ENCODE measurements around the gene CCNG1.
"Not testable (repeated sequence)": the region's sequence is repeated elsewhere in the genome, so short reads cannot be mapped to it uniquely, and the experiment has no call there.

Gene CCNG1, protein sequence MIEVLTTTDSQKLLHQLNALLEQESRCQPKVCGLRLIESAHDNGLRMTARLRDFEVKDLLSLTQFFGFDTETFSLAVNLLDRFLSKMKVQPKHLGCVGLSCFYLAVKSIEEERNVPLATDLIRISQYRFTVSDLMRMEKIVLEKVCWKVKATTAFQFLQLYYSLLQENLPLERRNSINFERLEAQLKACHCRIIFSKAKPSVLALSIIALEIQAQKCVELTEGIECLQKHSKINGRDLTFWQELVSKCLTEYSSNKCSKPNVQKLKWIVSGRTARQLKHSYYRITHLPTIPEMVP

DNA sequence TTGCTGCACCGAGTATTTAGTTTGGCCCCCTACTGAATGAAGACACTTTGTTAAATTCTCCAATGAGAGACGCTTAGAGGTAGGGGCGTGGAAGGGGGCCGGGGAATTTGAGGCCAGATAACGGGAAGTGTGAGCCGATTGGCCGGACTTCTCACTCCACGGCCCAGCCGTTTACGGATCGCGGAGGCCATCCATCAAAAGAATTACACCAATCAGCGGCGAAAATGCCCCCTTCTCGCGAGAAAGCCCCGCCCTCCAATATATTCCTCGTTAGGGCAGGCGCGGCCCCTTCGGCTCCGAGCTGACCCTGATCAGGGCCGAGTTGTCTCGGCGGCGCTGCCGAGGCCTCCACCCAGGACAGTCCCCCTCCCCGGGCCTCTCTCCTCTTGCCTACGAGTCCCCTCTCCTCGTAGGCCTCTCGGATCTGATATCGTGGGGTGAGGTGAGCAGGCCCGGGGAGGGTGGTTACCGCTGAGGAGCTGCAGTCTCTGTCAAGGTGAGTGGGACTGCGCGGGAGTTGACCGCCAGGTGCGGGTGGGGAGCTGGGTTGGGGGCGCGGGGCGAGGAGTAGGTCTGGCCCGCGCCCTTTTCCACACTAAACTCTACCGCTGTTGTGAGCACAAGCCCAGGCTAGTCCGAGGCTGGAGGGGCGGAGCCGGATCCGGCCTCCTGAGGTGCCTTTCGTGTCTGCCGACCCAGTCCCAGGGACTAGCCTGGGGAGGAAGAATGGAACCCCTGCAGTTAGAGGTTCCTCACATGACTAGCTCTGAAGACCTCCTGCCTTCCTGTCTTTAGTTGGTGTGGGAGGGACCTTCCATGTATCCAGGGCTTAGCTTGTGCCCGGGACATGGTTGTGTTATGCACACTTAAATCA is at the start of gene CCNG1:
CCNG1 (plus strand) TSS at position 287 of the 874 bp plus-strand sequence. CDS start 1,662 bp downstream, outside the sequence.
- peak; percentile 97 for DNase-seq

DNA sequence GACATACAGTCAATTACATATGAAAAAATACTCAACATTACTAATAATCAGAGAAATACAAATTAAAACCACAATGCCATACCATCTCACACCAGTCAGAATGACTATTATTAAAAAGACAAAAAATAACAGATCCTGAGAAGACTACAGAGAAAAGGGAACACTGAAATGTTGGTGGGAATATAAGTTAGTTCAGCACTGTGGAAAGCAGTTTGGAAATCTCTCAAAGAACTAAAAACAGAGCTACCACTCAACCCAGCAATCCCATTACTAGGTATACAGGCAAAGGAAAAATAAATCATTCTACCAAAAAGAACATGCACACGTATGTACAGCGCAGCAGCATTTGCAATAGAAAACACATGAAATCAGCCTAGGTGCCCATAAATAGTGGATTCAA is 41.6 kb upstream of the CCNG1 start:
- DNase-seq, result no peak

DNA sequence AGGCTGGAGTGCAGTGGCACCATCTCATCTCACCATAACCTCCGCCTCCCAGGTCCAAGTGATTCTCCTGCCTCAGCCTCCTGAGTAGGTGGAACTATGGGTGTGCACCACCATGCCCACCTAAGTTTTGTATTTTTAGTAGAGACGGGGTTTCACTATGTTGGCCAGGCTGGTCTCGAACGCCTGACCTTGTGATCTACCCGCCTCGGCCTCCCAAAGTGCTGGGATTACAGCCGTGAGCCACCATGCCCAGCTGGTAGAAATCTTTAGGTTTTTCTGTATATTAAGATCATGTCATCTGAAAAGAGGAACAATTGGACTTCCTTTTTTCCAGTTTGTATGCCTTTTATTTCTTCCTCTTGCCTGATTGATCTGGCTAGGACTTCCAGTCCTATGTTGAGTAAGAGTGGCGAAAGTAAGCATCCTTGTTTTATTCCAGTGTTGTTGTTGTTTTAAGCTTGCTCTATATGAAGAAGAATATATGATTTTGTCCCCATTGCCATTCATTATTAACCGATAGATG is 40.5 kb upstream of the CCNG1 start:
- DNase-seq, result not testable (repeated sequence)

DNA sequence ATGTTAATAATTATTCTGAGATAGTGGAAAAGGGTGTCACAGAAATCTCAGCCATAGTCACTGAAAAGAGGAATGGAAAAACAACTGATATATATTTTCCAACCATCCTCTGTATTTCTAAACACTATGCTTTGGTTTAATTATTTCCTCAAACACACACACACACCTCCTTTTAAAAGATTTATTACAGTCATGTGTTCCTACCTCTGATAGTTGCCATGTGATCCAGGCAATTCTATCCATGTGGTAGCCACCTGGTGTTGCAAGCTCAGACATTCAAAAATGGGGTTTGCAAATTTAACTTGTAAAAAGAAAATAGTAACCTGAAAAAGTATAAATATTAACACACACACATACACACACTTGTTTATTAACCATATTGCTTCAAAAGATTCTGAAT is 40.0 kb upstream of the CCNG1 start:
- DNase-seq, result no peak

DNA sequence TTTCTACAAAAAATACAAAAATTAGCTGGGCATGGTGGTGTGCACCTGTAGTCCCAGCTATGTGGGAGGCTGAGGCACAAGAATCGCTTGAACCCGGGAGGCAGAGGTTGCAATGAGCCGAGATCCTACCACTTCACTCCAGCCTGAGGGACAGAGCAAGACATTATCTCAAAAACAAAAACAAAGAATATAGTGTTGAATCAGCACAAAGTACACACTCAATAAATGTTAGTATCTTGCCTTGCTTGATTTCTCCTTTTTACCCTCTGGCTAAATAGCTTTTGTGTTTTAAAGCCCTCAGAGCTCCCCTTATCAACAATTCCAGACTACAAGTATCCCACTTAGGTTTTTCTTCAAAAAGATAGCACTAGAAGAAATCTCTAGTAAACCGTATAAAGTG is 37.5 kb upstream of the CCNG1 start:
- DNase-seq, result no peak

DNA sequence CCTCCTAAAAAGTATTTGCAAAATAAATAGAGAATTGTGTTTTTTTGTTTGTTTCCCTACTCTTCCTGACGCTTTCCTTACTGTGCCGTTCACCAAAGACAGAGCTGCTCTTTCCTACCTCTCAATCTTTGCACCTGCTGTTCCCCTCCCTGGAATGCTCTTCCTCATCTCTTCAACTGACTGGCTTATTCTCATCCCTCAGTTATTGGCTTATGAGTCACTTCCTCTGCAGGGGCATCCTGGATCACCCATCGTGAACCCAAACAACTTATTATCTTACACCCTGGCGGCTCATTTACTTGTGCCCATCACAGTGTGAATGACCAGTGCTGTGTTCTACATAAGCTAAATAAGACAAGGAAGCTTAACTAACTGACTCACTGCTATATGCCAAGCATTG is 36.1 kb upstream of the CCNG1 start:
- DNase-seq, result no peak

DNA sequence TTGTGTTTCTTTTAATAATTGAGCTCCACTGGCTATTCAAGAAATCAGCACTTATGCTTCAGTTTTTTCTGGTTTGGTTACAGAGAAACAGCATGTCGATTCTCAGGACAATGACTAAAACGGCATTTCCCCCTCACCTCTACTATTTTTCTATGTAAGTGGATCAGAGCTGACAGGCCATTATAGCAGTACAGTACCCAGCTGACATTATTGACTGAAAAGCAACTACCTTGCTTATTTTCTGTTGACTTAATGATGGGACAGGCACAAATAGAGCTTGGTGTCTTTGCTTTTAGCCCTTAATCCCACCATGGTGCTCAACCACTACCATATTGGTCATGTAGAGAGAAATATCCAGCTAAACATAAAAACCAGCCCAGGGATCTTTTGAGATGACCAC is 35.4 kb upstream of the CCNG1 start:
- DNase-seq, result no peak

DNA sequence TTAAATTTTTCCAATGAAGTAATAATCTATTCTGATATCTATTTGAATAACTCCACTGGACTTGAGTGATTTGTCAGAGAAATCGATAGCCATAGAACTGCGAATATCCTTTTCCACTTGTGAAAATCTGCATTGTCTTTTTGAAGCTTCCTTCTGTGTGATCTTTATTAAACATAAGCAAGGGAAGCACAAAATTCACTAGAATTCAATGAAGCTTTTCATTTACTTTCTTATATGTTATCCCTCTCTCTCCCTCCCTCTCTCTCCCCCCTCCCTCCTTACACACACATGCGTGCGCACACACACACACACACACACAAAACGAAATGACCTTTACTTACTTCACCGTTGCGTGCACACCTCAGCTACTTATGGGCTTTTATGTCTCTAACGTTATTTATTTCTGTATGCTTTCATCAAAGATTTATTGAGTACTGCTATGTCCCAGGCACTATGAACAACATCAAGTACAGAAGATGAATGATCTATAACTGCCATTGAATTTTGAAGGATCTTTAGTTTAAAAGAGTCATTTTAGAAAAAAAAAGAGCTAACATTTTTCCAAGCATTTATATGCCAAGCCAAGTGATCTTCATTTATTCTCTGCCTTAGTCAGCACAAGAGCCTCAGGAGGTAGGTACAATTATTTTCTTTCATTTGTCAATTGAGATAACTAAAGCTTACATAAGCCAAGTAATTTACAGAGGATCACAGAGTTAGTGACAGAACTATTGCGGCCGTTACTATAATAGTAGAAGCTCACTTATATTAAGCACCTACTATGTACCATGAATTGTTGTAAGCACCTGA is 32.8 kb upstream of the CCNG1 start:
- DNase-seq, result no peak

DNA sequence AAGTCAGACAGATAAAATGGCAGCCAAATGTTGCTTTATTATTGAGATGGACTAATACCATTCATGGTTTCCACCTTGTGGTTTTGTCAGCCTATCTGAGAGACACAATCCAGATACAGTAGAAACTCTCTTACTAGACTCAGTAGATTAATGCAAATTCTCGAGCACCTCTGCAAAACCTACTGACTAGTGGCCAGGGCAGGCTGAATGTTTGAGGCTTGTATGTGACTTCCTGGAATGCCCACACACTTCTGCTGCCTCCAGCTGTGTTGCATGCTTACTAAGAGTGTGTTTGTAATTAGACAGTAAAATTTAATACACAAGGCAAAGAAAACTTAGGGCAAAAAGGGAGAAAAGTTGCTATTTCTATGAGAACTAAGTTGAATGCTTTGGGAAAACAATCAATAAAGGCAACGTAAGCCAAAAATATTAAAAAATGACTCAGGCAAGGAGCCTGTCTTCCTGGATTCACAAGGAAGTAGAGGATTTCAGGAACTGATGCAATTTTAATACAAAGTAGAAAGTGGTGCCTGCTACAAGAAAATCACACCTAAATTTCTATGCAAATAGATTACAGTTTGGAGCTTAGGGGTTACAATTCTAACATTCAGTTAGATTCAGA is 30.2 kb upstream of the CCNG1 start:
- no peak for DNase-seq

DNA sequence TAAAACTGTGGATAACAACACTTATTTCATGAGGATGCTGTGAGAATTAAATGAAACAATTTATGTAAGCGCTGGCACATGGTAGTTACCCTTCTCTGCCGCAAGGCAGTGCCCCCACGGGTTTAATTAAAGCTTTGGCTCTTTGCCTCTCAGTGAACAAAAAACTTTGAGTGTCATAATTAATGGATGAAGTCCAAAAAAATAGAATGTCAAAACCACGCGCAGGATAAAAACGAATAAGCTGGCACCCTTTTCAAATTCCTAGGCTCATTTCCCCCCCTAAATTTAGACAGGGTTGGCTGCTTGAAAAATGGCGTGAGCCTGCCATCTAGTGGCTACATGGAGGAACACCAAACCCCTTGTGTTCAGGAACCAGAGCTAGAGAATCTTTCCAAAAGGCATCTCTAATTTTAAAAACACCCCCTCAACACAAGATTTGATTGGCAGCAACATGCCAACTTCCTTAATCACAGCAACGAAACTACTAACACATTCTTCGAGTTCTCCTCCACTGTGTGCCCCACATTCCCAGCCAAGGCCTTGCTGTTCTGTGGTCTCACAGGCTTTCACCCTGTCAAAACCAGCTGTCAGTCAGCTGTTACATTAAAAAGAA is 29.0 kb upstream of the CCNG1 start:
- peak; percentile 56 for DNase-seq

DNA sequence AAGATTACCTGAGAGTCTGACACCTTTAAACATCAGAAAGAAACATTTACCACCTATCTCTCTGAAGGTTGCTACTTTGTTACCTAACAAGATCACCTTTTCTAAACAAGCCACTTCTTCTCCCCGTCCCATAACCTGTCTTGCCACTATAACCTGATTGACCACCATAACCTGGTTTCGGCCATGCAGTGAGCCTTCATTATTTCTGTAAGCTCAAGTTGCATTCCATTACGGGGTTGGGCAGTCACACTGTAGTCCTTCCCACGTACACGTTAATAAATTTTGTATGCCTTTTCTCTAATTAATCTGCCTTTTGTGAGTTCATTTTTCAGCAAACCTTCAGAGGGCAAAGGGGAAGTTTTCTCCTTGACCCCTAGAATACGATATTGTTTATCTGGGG is 28.0 kb upstream of the CCNG1 start:
- no peak for DNase-seq

DNA sequence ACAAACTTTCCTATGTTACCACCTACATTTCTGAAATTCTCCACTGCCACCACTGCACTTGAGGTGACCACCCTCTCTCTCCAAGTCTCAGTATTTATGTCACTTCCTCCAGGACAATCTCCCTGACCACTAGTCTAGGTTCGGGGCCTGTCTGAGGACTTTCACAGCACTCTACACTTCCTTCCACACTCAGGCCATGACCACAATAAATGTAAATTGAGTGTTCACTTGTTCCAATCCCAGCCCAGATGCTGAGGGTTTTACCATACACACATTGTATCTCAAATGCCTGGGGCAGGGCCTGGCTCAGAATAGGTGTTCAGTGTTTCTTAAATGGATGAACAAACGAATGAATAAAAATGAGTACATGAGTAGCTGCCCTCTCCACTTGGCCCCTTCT is 26.9 kb upstream of the CCNG1 start:
- DNase-seq, result no peak

DNA sequence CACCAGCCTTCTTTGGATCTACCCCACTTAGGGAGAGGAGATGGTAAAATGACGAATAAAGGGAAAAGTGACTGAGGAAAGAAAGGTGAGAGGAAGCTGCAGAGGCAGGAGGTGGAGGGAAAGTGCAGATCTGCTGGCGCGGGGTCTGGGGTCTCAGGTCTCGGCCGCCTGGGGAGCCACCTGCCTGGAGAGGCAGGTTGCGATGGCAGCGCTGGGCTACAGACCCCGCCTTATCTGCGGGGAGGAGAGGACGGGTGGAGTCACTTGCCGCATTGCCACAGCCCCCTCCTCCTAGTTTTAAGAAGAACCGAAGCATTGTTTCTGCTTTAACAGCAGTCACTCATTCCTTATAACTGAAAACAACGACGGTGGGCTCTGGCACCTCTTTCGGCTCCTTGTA is 21.7 kb upstream of the CCNG1 start:
- not testable (repeated sequence) for DNase-seq

DNA sequence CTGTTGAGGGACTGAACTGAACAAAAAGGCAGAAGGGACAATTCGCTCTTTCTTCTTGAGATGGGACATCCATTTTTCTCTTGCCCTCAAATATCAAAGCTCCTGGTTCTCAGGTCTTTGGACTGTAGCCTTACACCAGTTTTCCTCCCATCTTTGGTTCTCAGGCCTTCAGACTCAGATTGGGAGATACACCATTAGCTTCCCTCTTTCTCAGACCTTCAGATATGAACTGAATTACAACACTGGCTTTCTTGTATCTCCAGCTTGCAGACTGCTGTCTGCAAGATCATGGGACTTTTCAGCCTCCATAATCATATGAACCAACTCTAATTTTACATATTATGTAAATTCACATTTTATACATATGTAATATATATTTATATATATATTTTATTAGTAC is 12.6 kb upstream of the CCNG1 start:
- DNase-seq, result no peak

DNA sequence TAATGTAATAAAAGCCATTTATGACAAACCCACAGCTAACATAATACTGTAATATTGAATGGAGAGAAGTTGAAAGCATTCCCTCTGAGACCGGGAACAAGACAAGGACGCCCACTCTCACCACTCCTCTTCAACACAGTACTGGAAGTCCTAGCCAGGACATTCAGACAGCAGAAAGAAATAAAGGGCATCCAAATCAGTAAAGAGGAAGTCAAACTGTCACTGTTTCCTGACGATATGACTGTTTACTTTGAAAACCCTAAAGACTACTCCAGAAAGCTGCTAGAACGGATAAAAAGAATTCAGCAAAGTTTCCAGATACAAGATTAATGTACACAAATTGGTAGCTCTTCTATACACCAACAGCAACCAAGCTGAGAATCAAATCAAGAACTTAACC is 11.3 kb upstream of the CCNG1 start:
- not testable (repeated sequence) for DNase-seq

DNA sequence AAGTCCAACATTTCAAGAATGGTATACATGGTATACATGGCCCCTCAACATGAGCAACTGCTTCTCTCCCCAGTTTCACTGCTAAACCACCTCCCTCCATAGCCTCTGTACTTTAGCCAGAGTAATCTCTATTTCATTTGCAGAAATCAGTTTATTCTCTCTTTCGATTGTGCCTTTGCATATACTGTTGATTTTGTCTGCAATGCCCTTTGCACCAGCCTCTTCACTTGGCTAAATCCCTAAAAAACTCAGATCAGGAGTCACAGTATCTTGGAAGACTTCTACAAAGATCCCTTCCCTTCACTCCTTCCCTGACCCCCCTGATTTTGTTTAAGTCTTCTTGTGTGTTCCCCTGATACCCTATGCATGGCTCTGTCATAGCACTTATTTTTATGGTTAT is 4.9 kb upstream of the CCNG1 start:
- no peak for DNase-seq

DNA sequence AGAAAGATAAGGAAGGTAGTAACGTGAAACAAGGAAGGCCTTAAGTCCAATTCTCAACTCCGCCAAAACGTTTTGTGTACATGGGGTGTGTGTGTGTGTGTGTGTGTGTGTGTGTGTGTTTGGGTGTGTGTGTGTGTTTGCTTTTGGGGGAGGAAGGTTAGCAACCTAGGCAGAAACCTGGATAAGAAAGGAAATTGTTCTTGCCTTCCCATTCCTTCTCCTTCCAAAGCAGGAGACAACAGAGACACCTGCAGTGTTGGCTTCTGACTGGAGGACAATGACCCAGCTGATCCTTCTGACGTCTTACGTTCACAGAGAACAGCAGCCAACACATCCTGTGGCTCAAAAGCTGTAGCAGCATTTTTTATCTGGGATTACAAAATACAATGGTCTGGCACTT is 4.1 kb upstream of the CCNG1 start:
- no peak for DNase-seq

DNA sequence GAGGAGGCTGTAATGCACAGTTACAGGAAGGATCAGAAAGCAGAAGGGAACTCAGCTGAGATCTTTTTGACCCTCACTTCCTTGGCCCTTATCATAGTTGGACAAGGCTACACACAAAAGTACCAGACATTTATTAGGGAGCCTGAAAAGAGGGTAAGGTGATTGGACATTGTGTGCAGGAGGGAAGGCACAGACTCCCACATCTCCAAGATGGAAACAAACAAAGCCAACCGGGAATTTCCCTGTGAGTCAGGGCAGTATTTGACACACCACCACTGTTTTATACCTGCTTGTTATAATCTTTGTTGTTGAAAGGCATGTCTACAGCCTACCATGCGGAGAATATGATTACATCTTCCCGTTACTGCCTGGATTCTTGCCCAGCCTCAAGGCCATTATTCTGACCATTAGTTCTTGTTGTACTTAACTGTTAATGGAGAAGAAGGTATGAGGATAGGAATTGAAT is 3.0 kb upstream of the CCNG1 start:
- no peak for DNase-seq

DNA sequence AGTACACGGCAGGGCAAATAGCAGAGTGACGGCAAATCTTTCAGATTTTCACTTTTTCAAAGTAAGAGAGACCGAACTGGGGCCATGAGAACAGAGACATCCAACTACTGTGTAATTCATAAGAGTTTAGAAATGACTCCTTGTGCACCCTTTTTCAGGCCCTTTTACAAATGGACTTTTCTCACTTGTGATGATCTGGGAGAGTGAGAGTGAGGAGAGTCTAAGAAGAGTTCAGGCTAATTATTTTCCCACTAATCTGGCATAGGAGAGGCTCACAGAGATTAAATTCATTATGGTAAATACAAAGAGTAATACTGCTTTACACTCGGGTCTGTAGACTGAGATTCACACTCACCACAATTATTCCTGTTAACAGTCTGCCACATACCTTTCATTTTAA is 880 bp upstream of the CCNG1 start:
- no peak for DNase-seq

DNA sequence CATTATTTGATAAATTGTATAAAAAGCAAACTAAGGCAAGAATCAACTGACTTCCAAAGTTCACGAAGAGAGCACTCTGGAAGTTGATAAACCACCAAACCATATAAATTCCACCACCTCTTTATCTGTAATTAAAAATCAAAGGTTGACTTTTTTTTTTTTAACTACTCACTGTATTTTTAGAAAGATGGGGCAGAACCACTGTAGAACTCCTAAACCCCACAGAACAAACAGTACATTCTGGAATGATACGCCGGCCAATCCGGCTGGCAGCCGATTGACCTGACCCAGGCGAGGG is 435 bp upstream of the CCNG1 start:
- no peak for DNase-seq

DNA sequence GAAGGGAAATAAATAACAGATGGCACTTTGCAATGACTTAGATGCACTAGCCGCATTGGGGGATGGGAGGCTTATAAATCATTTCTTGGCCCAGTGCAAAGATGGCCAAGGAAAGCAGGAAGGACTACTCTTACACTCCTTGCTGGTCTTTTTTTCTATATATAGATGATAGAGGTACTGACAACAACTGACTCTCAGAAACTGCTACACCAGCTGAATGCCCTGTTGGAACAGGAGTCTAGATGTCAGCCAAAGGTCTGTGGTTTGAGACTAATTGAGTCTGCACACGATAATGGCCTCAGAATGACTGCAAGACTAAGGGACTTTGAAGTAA is 1.7 kb downstream of the CCNG1 start:
- peak; percentile 89 for DNase-seq

DNA sequence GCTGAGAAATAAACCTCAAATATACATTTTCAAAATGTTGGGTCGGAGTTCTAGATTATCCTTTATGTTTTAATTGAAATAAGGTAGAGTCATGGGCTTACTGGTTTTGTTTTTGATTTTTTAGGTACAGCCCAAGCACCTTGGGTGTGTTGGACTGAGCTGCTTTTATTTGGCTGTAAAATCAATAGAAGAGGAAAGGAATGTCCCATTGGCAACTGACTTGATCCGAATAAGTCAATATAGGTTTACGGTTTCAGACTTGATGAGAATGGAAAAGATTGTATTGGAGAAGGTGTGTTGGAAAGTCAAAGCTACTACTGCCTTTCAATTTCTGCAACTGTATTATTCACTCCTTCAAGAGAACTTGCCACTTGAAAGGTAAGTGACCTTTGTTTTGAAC is 3.6 kb downstream of the CCNG1 start:
- no peak for DNase-seq

DNA sequence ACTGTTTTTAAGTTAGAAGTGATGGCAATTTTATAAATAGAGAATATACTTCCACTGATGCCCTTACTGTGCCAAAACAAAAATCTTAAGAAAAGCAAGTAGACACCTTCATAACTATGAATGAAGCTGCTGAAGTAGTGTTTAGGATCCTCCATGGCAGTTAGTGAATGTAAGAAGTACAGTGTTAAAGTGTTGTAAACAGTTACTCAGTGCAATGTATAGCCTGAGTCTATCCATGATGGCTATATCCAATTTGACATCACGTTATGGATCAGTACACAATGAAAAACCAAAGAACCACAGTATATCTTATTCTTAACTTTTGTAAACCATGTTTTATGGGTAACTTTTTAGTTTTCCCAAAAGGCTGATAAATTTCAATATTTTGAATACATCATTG is 7.1 kb downstream of the CCNG1 start:
- no peak for DNase-seq
